Measurements from ENCODE around the gene C8B.

C8B gene

DNA sequence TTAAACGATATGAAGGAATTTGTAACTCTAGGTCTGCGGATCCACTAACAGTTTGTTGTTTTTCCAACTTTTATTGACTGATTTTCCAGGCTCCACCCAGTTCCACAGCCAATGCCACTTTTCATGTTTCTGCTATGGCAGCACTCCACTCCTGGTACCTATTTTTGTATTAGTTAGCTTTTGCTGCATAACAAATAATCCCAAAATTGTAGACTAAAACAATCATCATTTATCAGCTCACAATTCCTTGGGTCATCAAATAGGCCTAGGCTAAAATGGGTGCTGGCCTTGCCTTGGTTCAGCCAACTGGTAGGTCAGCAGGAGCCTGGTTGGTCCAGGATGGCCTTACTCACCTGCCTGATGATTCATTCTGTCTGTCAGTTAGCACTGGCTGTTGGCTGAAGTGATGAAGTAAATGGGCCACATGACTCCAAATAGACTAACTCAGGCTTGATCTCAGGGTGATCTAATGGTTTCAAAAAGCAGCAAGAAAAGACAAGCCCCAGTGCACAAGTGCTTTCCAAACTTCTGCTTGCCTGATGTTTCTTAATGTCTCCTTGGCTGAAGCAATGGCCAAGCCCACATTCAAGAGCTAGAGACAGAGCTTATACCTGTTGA, 3.2 kb upstream of the C8B start:
- Histone ChIP-seq H3K4me3 (ENCODE audit: low read depth, low read length) (no peak overlapping the region), H3K36me3 (ENCODE audit: control insufficient read depth, insufficient read depth, low read length) (no peaks in the 10 kb centered on the region), H3K27me3 (ENCODE audit: control insufficient read depth, insufficient read depth, low read length) (no peaks in the 10 kb centered on the region), H3K9me3 (ENCODE audit: control insufficient read depth, insufficient read depth, low read length) (no peaks in the 10 kb centered on the region), H3K9ac (ENCODE audit: low read depth, low read length) (no peak overlapping the region), H3K4me1 (ENCODE audit: control insufficient read depth, insufficient read depth, low read length) (no peaks in the 10 kb centered on the region)

GRCh38 chr1:56967900-56968832, 2.4 kb upstream of the C8B start:
- H3K9ac ChIP-seq (ENCODE audit: low read depth, low read length) = no peak overlapping the region
- no peaks in the 10 kb centered on the region for H3K4me1 ChIP-seq (ENCODE audit: control insufficient read depth, insufficient read depth, low read length)
- no peak overlapping the region for H3K4me3 ChIP-seq (ENCODE audit: low read depth, low read length)
- H3K36me3 ChIP-seq (ENCODE audit: control insufficient read depth, insufficient read depth, low read length) = no peaks in the 10 kb centered on the region
- H3K9me3 ChIP-seq (ENCODE audit: control insufficient read depth, insufficient read depth, low read length) = no peaks in the 10 kb centered on the region
- H3K27me3 ChIP-seq (ENCODE audit: control insufficient read depth, insufficient read depth, low read length) = no peaks in the 10 kb centered on the region

- Histone ChIP-seq H3K9ac (ENCODE audit: low read depth, low read length) (no peak overlapping the region), H3K9me3 (ENCODE audit: control insufficient read depth, insufficient read depth, low read length) (no peaks in the 10 kb centered on the region), H3K4me1 (ENCODE audit: control insufficient read depth, insufficient read depth, low read length) (no peaks in the 10 kb centered on the region), H3K4me3 (ENCODE audit: low read depth, low read length) (no peak overlapping the region), H3K27me3 (ENCODE audit: control insufficient read depth, insufficient read depth, low read length) (no peaks in the 10 kb centered on the region), H3K36me3 (ENCODE audit: control insufficient read depth, insufficient read depth, low read length) (no peaks in the 10 kb centered on the region)
These were observed 1.5 kb upstream of the C8B start for GRCh38 chr1:56967355-56967754.

GRCh38 chr1:56966698-56966999, 834 bp upstream of the C8B start:
- no peak overlapping the region for H3K4me3 ChIP-seq (ENCODE audit: low read depth, low read length)
- no peaks in the 10 kb centered on the region for H3K9me3 ChIP-seq (ENCODE audit: control insufficient read depth, insufficient read depth, low read length)
- no peak overlapping the region for H3K9ac ChIP-seq (ENCODE audit: low read depth, low read length)
- H3K4me1 ChIP-seq (ENCODE audit: control insufficient read depth, insufficient read depth, low read length) = no peaks in the 10 kb centered on the region
- H3K36me3 ChIP-seq (ENCODE audit: control insufficient read depth, insufficient read depth, low read length) = no peaks in the 10 kb centered on the region
- no peaks in the 10 kb centered on the region for H3K27me3 ChIP-seq (ENCODE audit: control insufficient read depth, insufficient read depth, low read length)

DNA sequence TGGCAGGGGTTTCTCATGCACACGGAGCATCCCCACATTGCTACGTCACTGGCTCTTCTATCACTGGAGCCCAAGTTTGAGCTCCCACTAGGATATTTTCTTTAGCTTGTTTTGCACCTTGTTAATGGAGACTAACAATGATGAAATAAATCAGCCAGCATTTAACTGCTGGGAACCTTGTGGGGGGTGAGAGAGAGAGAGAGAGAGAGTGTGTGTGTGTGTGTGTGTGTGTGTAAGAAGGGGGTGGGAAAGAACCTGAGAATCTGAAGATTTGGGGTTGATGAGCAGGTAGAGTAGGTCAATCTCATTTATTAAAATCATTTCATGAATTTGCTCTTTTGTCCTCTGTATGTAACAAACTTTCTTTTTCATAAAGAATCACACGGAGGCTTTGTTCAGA, 624 bp downstream of the C8B start:
- Histone ChIP-seq H3K9ac (ENCODE audit: low read depth, low read length) (no peak overlapping the region), H3K9me3 (ENCODE audit: control insufficient read depth, insufficient read depth, low read length) (no peaks in the 10 kb centered on the region), H3K4me3 (ENCODE audit: low read depth, low read length) (no peak overlapping the region), H3K27me3 (ENCODE audit: control insufficient read depth, insufficient read depth, low read length) (no peaks in the 10 kb centered on the region), H3K36me3 (ENCODE audit: control insufficient read depth, insufficient read depth, low read length) (no peaks in the 10 kb centered on the region), H3K4me1 (ENCODE audit: control insufficient read depth, insufficient read depth, low read length) (no peaks in the 10 kb centered on the region)

DNA sequence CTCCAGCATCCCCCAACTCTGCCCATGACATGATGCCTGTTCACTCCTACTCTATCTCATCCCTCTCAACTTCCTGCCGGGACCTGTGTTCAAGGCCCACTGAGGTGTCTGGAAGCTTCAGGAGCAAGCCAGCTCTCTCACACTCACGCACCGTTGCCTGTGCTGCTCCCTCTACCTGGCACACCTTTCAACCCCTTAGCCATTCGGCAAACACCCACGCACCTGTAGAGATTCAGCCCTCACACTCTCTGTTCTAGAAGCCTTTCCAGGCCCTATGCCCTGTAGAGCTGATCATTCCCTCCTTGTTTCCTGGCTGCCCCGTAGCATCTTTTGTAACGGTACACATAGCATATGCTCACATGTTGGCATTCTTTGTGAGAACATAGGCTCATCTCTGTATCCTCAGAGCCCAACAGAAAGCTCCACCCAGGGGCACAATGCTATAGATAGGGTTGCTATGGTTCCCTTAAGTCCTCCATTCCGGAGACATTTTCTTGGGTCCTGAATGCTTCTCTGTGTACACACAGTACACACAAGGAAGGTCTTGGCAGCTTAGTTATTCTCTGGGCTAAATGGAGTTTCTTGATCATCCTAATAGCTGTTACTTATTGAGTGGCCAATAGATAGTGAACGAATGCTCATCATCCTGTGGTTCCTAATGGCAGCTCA, 1.3 kb downstream of the C8B start:
- Histone ChIP-seq H3K9ac (ENCODE audit: low read depth, low read length) (no peak overlapping the region), H3K9me3 (ENCODE audit: control insufficient read depth, insufficient read depth, low read length) (no peaks in the 10 kb centered on the region), H3K36me3 (ENCODE audit: control insufficient read depth, insufficient read depth, low read length) (no peaks in the 10 kb centered on the region), H3K4me3 (ENCODE audit: low read depth, low read length) (no peak overlapping the region), H3K4me1 (ENCODE audit: control insufficient read depth, insufficient read depth, low read length) (no peaks in the 10 kb centered on the region), H3K27me3 (ENCODE audit: control insufficient read depth, insufficient read depth, low read length) (no peaks in the 10 kb centered on the region)

DNA sequence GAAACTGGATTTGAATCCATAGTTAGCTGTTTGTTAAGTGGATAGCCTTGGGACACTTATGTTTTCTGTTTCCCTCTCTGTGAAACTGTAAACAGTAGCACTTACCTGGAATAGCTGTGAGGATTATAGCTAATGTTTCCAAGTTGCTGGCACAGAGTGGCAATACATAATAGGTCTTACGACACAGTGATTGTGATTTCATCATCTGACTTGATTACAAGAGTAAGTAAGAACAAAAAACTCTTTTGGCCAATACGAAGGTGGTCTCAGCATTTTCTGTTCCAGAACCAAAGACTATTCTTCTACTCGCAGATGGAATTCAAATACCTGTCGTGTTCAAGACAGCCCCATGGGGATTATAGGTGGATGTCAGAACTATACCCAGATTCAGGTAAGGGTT, 2.1 kb downstream of the C8B start:
- no peaks in the 10 kb centered on the region for H3K9me3 ChIP-seq (ENCODE audit: control insufficient read depth, insufficient read depth, low read length)
- no peak overlapping the region for H3K4me3 ChIP-seq (ENCODE audit: low read depth, low read length)
- no peaks in the 10 kb centered on the region for H3K4me1 ChIP-seq (ENCODE audit: control insufficient read depth, insufficient read depth, low read length)
- no peaks in the 10 kb centered on the region for H3K36me3 ChIP-seq (ENCODE audit: control insufficient read depth, insufficient read depth, low read length)
- no peak overlapping the region for H3K9ac ChIP-seq (ENCODE audit: low read depth, low read length)
- no peaks in the 10 kb centered on the region for H3K27me3 ChIP-seq (ENCODE audit: control insufficient read depth, insufficient read depth, low read length)

GRCh38 chr1:56961426-56961825, 4.4 kb downstream of the C8B start:
- Histone ChIP-seq H3K4me1 (ENCODE audit: control insufficient read depth, insufficient read depth, low read length) (no peaks in the 10 kb centered on the region), H3K36me3 (ENCODE audit: control insufficient read depth, insufficient read depth, low read length) (no peaks in the 10 kb centered on the region), H3K9me3 (ENCODE audit: control insufficient read depth, insufficient read depth, low read length) (no peaks in the 10 kb centered on the region), H3K4me3 (ENCODE audit: low read depth, low read length) (no peak overlapping the region), H3K9ac (ENCODE audit: low read depth, low read length) (no peak overlapping the region), H3K27me3 (ENCODE audit: control insufficient read depth, insufficient read depth, low read length) (no peaks in the 10 kb centered on the region)

- no peak overlapping the region for H3K9ac ChIP-seq (ENCODE audit: low read depth, low read length)
- H3K4me3 ChIP-seq (ENCODE audit: low read depth, low read length) = no peak overlapping the region
- no peaks in the 10 kb centered on the region for H3K4me1 ChIP-seq (ENCODE audit: control insufficient read depth, insufficient read depth, low read length)
- H3K9me3 ChIP-seq (ENCODE audit: control insufficient read depth, insufficient read depth, low read length) = no peaks in the 10 kb centered on the region
- H3K27me3 ChIP-seq (ENCODE audit: control insufficient read depth, insufficient read depth, low read length) = no peaks in the 10 kb centered on the region
- no peaks in the 10 kb centered on the region for H3K36me3 ChIP-seq (ENCODE audit: control insufficient read depth, insufficient read depth, low read length)
These were observed 7.3 kb downstream of the C8B start for GRCh38 chr1:56958526-56958925.

GRCh38 chr1:56957931-56958330, 7.9 kb downstream of the C8B start:
- Histone ChIP-seq H3K4me3 (ENCODE audit: low read depth, low read length) (no peak overlapping the region), H3K9ac (ENCODE audit: low read depth, low read length) (no peak overlapping the region), H3K9me3 (ENCODE audit: control insufficient read depth, insufficient read depth, low read length) (no peaks in the 10 kb centered on the region), H3K36me3 (ENCODE audit: control insufficient read depth, insufficient read depth, low read length) (no peaks in the 10 kb centered on the region), H3K27me3 (ENCODE audit: control insufficient read depth, insufficient read depth, low read length) (no peaks in the 10 kb centered on the region), H3K4me1 (ENCODE audit: control insufficient read depth, insufficient read depth, low read length) (no peaks in the 10 kb centered on the region)

- Histone ChIP-seq H3K27me3 (ENCODE audit: control insufficient read depth, insufficient read depth, low read length) (no peaks in the 10 kb centered on the region), H3K4me1 (ENCODE audit: control insufficient read depth, insufficient read depth, low read length) (no peaks in the 10 kb centered on the region), H3K4me3 (ENCODE audit: low read depth, low read length) (no peak overlapping the region), H3K36me3 (ENCODE audit: control insufficient read depth, insufficient read depth, low read length) (no peaks in the 10 kb centered on the region), H3K9ac (ENCODE audit: low read depth, low read length) (no peak overlapping the region), H3K9me3 (ENCODE audit: control insufficient read depth, insufficient read depth, low read length) (no peaks in the 10 kb centered on the region)
These were observed 11.2 kb downstream of the C8B start for GRCh38 chr1:56954664-56955063.

DNA sequence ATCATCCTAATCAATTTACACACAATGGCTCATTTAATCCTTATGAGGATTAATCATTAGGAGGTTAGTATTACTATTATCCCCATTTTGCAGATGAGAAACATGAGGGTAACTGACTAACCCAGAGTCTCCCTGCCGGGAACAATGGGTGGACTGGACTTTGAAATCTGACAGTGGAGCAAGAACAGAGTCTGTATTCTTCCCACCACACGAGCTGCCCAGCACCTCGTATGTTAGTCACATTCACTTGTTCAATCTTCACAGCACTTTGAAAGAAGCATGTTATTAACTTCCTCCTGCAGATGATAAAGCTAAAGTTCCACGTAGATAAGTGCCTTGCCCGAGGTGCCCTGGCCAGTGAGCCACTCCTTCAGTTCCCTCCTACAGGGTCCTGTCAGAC, 12.4 kb downstream of the C8B start:
- Histone ChIP-seq H3K9me3 (ENCODE audit: control insufficient read depth, insufficient read depth, low read length) (no peaks in the 10 kb centered on the region), H3K36me3 (ENCODE audit: control insufficient read depth, insufficient read depth, low read length) (no peaks in the 10 kb centered on the region), H3K4me1 (ENCODE audit: control insufficient read depth, insufficient read depth, low read length) (no peaks in the 10 kb centered on the region), H3K27me3 (ENCODE audit: control insufficient read depth, insufficient read depth, low read length) (no peaks in the 10 kb centered on the region), H3K4me3 (ENCODE audit: low read depth, low read length) (no peak overlapping the region), H3K9ac (ENCODE audit: low read depth, low read length) (no peak overlapping the region)
